ENCODE data around the gene EIF3D.

The EIF3D gene

GRCh38 chr22:36532466-36532865 lies 3.5 kb upstream of the EIF3D start:
- Histone ChIP-seq H3F3A (ENCODE audit: control insufficient read depth, insufficient read depth) (peaks cover 4% of the 10 kb centered on the region; the same call in 1 of the 2 replicates), H3K79me2 (ENCODE audit: control insufficient read depth, low read length) (peaks cover 16% of the 10 kb centered on the region), H4K20me1 (ENCODE audit: control insufficient read depth, insufficient read depth, low read depth, low read length) (peaks cover 6% of the 10 kb centered on the region; the same call in 1 of the 2 replicates), H3K9me2 (replicated peaks; ENCODE audit: control insufficient read depth, low read length) (no peaks in the 10 kb centered on the region), H3K4me2 (ENCODE audit: low read length) (no peak overlapping the region), H3K36me3 (ENCODE audit: control insufficient read depth, low read length) (peaks cover 14% of the 10 kb centered on the region), H3K27ac (ENCODE audit: low read depth, low read length) (no peak overlapping the region), H3K4me3 (ENCODE audit: low read length) (no peak overlapping the region), H3K27me3 (ENCODE audit: control insufficient read depth, low read length) (peaks cover 5% of the 10 kb centered on the region; the same call in 1 of the 2 replicates), H3K9me3 (ENCODE audit: control insufficient read depth, insufficient read depth, low read length) (no peaks in the 10 kb centered on the region), H3K4me1 (ENCODE audit: control insufficient read depth, low read length) (peaks cover 16% of the 10 kb centered on the region)
- no peak for TF ChIP-seq EZH2phosphoT487 (IDR thresholded peaks at IDR 0.05; ENCODE audit: borderline replicate concordance, low read length)
- TF ChIP-seq CTCF (IDR thresholded peaks at IDR 0.05; ENCODE audit: low read depth, low read length, poor library complexity, severe bottlenecking), result no peak

- Histone ChIP-seq H3F3A (ENCODE audit: control insufficient read depth, insufficient read depth) (peaks cover 12% of the 10 kb centered on the region), H3K9me2 (replicated peaks; ENCODE audit: control insufficient read depth, low read length) (no peaks in the 10 kb centered on the region), H3K4me1 (ENCODE audit: control insufficient read depth, low read length) (peaks cover 28% of the 10 kb centered on the region), H3K27ac (ENCODE audit: low read depth, low read length) (peak overlapping the region; percentile 73), H3K4me2 (ENCODE audit: low read length) (peak overlapping the region; percentile 76), H3K36me3 (ENCODE audit: control insufficient read depth, low read length) (peaks cover 55% of the 10 kb centered on the region), H3K79me2 (ENCODE audit: control insufficient read depth, low read length) (peaks cover 55% of the 10 kb centered on the region), H4K20me1 (ENCODE audit: control insufficient read depth, insufficient read depth, low read depth, low read length) (peaks cover 17% of the 10 kb centered on the region), H3K27me3 (ENCODE audit: control insufficient read depth, low read length) (no peaks in the 10 kb centered on the region), H3K9me3 (ENCODE audit: control insufficient read depth, insufficient read depth, low read length) (no peaks in the 10 kb centered on the region), H3K4me3 (ENCODE audit: low read length) (peak overlapping the region; percentile 96)
- TF ChIP-seq CTCF (IDR thresholded peaks at IDR 0.05; ENCODE audit: low read depth, low read length, poor library complexity, severe bottlenecking) (no peak), EZH2phosphoT487 (IDR thresholded peaks at IDR 0.05; ENCODE audit: borderline replicate concordance, low read length) (no peak)
Measured at GRCh38 chr22:36528341-36528740, 625 bp downstream of the EIF3D start.

GRCh38 chr22:36522662-36523061 lies 6.3 kb downstream of the EIF3D start:
- no peak overlapping the region for H3K27ac ChIP-seq (ENCODE audit: low read depth, low read length)
- peaks cover 15% of the 10 kb centered on the region for H3F3A ChIP-seq (ENCODE audit: control insufficient read depth, insufficient read depth)
- peaks cover 26% of the 10 kb centered on the region for H3K4me1 ChIP-seq (ENCODE audit: control insufficient read depth, low read length)
- peaks cover 12% of the 10 kb centered on the region for H4K20me1 ChIP-seq (ENCODE audit: control insufficient read depth, insufficient read depth, low read depth, low read length)
- H3K4me2 ChIP-seq (ENCODE audit: low read length), result no peak overlapping the region
- H3K9me2 ChIP-seq (replicated peaks; ENCODE audit: control insufficient read depth, low read length), result no peaks in the 10 kb centered on the region
- no peaks in the 10 kb centered on the region for H3K9me3 ChIP-seq (ENCODE audit: control insufficient read depth, insufficient read depth, low read length)
- peaks cover 55% of the 10 kb centered on the region for H3K79me2 ChIP-seq (ENCODE audit: control insufficient read depth, low read length)
- peaks cover 100% of the 10 kb centered on the region for H3K36me3 ChIP-seq (ENCODE audit: control insufficient read depth, low read length)
- H3K27me3 ChIP-seq (ENCODE audit: control insufficient read depth, low read length), result no peaks in the 10 kb centered on the region
- no peak overlapping the region for H3K4me3 ChIP-seq (ENCODE audit: low read length)
- TF ChIP-seq EZH2phosphoT487 (IDR thresholded peaks at IDR 0.05; ENCODE audit: borderline replicate concordance, low read length) (no peak), CTCF (IDR thresholded peaks at IDR 0.05; ENCODE audit: low read depth, low read length, poor library complexity, severe bottlenecking) (no peak)
